RWPE2 (cell line): Measurements from ENCODE around the gene ARHGEF38.

Source experiments
- ATAC-seq: fragments of 200-7000 bp; cut with Tn5 transposase; 3 replicates; pipeline ENCODE4 v1.9.1; 2021; ENCODE audit warnings: low read depth
- DNase-seq: peaks from one replicate; pipeline ENCODE4 v3.0.0-alpha.2; 2020; ENCODE audit warnings: low spot score
- H3K27ac ChIP-seq: fragments of 450-650 bp; 2 replicates; pipeline ENCODE4 v1.5.1; 2017; ENCODE audit warnings: mild to moderate bottlenecking; ENCODE audit not compliant: poor library complexity, severe bottlenecking
- H3K27me3 ChIP-seq: fragments of 250-450 bp; sonication (Bioruptor Pico); 2 replicates; pipeline ENCODE4 v1.5.1; 2021; ENCODE audit warnings: mild to moderate bottlenecking, moderate library complexity; ENCODE audit not compliant: insufficient read depth, poor library complexity, severe bottlenecking
- H3K36me3 ChIP-seq: fragments of 250-450 bp; sonication (Bioruptor Pico); 2 replicates; pipeline ENCODE4 v1.5.1; 2020; ENCODE audit warnings: low read depth, mild to moderate bottlenecking, moderate library complexity
- H3K4me1 ChIP-seq: fragments of 250-450 bp; sonication (Bioruptor Pico); 2 replicates; pipeline ENCODE4 v1.5.1; 2021; ENCODE audit warnings: mild to moderate bottlenecking, moderate library complexity; ENCODE audit not compliant: insufficient read depth, poor library complexity, severe bottlenecking
- H3K4me3 ChIP-seq: fragments of 250-450 bp; sonication (Bioruptor Pico); 2 replicates; pipeline ENCODE4 v1.5.1; 2021; ENCODE audit warnings: mild to moderate bottlenecking, moderate library complexity; ENCODE audit not compliant: severe bottlenecking
- H3K9me3 ChIP-seq: fragments of 250-450 bp; sonication (Bioruptor Pico); 2 replicates; pipeline ENCODE4 v1.5.1; 2021; ENCODE audit warnings: mild to moderate bottlenecking, moderate library complexity; ENCODE audit not compliant: severe bottlenecking
- CTCF ChIP-seq: fragments of 450-650 bp; IDR thresholded peaks from one replicate; pipeline ENCODE4 v1.5.1; 2017; ENCODE audit warnings: mild to moderate bottlenecking, moderate library complexity; ENCODE audit not compliant: poor library complexity, severe bottlenecking

Gene ARHGEF38

GRCh38 chr4:105546086-105546485 lies 6.3 kb upstream of the ARHGEF38 start:
- Histone ChIP-seq H3K9me3 (no peaks in the 10 kb centered on the region), H3K27ac (no peak overlapping the region), H3K4me1 (peaks cover 19% of the 10 kb centered on the region), H3K4me3 (no peak overlapping the region), H3K36me3 (no peaks in the 10 kb centered on the region), H3K27me3 (no peaks in the 10 kb centered on the region)
- ATAC-seq, result no peak
- no peak for DNase-seq
- no peak for TF ChIP-seq CTCF

GRCh38 chr4:105547769-105548168 lies 4.7 kb upstream of the ARHGEF38 start:
- ATAC-seq (no peak), DNase-seq (no peak)
- peak overlapping the region; percentile 13 for H3K27ac ChIP-seq
- no peaks in the 10 kb centered on the region for H3K36me3 ChIP-seq
- no peaks in the 10 kb centered on the region for H3K27me3 ChIP-seq
- TF ChIP-seq CTCF, result no peak
- no peak overlapping the region for H3K4me3 ChIP-seq
- peaks cover 24% of the 10 kb centered on the region for H3K4me1 ChIP-seq
- no peaks in the 10 kb centered on the region for H3K9me3 ChIP-seq

GRCh38 chr4:105548483-105548882 lies 3.9 kb upstream of the ARHGEF38 start:
- Histone ChIP-seq H3K27me3 (no peaks in the 10 kb centered on the region), H3K4me3 (no peak overlapping the region), H3K4me1 (peaks cover 24% of the 10 kb centered on the region), H3K9me3 (no peaks in the 10 kb centered on the region), H3K27ac (peak overlapping the region; percentile 13), H3K36me3 (no peaks in the 10 kb centered on the region)
- DNase-seq, result no peak
- ATAC-seq, result peak; percentile 59
- no peak for TF ChIP-seq CTCF

GRCh38 chr4:105550641-105551040 lies 1.8 kb upstream of the ARHGEF38 start:
- Histone ChIP-seq H3K27ac (no peak overlapping the region), H3K9me3 (no peaks in the 10 kb centered on the region), H3K4me1 (peaks cover 24% of the 10 kb centered on the region), H3K36me3 (no peaks in the 10 kb centered on the region), H3K27me3 (no peaks in the 10 kb centered on the region), H3K4me3 (no peak overlapping the region)
- no peak for DNase-seq
- TF ChIP-seq CTCF, result no peak
- ATAC-seq, result peak; percentile 44; the same call in 2 of the 3 replicates

- TF ChIP-seq CTCF, result no peak
- no peak for DNase-seq
Measured at GRCh38 chr4:105555409-105555808, 3.0 kb downstream of the ARHGEF38 start.

More at GRCh38 chr4:105555409-105555808, 3.0 kb downstream of the ARHGEF38 start:
- no peak for ATAC-seq
- Histone ChIP-seq H3K27me3 (no peaks in the 10 kb centered on the region), H3K36me3 (no peaks in the 10 kb centered on the region), H3K9me3 (no peaks in the 10 kb centered on the region), H3K4me3 (no peak overlapping the region), H3K4me1 (peaks cover 17% of the 10 kb centered on the region), H3K27ac (no peak overlapping the region)
